Activated CD4-positive, alpha-beta T cell treated with anti-CD3 and anti-CD28 coated beads, Interleukin-2, amount 50 U/mL, for 1 hour (primary cell): ENCODE results near the gene NMS.
"Not testable (repeated sequence)": the region's sequence is repeated elsewhere in the genome, so short reads cannot be mapped to it uniquely, and the experiment has no call there.

Source experiments
- DNase-seq: peaks from one replicate; pipeline ENCODE4 v3.0.0-alpha.2; 2020

Gene NMS

GRCh38 chr2:100470182-100470581 lies at the start of gene NMS:
Gene NMS, plus strand, starts transcription at chr2:100470482. Its CDS starts 7 bp downstream, at chr2:100470489.
- no peak for DNase-seq

GRCh38 chr2:100422320-100423055 lies 47.8 kb upstream of the NMS start:
- DNase-seq, result no peak

- no peak for DNase-seq
Observed at GRCh38 chr2:100423631-100424030, 46.7 kb upstream of the NMS start.

GRCh38 chr2:100424277-100424875 lies 45.9 kb upstream of the NMS start:
- no peak for DNase-seq

- no peak for DNase-seq
Observed at GRCh38 chr2:100425107-100425506, 45.2 kb upstream of the NMS start.

- no peak for DNase-seq
Observed at GRCh38 chr2:100425573-100426383, 44.5 kb upstream of the NMS start.

GRCh38 chr2:100426384-100426720 lies 43.9 kb upstream of the NMS start:
- no peak for DNase-seq

GRCh38 chr2:100427111-100427510 lies 43.2 kb upstream of the NMS start:
- DNase-seq, result no peak

DNA sequence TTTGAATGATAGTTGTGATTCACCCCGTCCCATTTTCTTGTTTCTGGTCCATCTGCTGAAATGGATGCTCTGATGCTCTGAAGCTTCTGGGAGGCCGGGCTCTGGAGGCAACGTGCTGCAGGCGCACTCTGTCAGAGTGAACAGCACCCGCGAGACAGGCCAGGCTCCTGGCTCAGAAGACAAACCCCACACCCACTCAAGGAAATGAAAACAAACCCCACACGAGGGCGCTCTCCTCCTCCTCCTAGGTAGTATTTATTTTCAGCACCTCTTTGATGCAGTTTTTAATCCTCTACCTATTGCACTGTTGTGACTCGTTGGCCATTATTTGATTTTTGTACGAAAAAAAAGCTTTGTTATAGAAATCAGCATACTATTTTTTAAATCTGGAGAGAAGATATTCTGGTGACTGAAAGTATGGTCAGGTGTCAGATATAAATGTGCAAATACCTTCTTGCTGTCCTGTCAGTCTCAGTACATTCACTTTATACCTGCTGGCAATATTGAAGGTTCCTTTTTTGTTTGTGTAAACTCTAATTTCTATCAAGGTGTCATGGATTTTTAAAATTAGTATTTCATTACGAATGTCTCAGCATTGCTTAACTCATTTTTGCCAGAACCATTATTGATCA lies 42.5 kb upstream of the NMS start:
- peak; percentile 70 for DNase-seq

- DNase-seq, result no peak
Observed at GRCh38 chr2:100429726-100430125, 40.6 kb upstream of the NMS start.

DNA sequence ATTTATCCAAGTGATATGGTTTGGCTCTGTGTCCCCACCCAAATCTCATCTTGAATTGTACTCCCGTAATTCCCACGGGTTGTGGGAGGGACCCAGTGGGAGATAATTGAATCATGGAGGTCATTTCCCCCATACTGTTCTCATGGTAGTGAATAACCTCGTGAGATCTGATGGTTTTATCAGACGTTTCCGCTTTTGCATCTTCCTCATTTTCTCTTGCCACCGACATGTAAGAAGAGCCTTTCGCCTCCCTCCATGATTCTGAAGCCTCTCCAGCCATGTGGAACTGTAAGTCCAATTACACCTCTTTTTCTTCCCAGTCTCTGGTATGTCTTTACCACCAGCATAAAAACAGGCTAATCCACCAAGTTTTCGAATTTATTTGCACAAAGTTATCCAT lies 32.5 kb upstream of the NMS start:
- no peak for DNase-seq

GRCh38 chr2:100446696-100447095 lies 23.6 kb upstream of the NMS start:
- DNase-seq, result no peak

GRCh38 chr2:100451092-100451491 lies 19.2 kb upstream of the NMS start:
- DNase-seq, result no peak

GRCh38 chr2:100451734-100452133 lies 18.5 kb upstream of the NMS start:
- no peak for DNase-seq

DNA sequence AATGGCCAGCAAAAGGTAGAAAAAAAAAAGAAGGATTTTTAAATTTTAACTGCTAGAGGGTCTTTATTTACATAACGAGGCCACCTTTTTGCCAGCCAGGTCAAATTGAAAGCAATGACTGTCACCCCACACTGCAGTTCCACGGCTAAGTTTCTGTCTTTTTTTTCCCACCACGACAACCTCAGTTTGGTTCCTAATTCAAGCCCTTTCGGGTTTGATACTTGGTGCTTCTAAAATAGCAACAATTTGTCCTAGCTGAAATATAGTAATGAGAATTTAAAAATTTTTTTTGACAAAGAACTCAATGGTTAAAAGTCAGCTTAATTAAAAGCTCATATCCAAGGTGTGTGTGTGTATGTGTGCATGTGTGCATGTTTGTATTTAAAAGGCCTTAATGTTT lies 16.4 kb upstream of the NMS start:
- no peak for DNase-seq

GRCh38 chr2:100456357-100456756 lies 13.9 kb upstream of the NMS start:
- not testable (repeated sequence) for DNase-seq

DNA sequence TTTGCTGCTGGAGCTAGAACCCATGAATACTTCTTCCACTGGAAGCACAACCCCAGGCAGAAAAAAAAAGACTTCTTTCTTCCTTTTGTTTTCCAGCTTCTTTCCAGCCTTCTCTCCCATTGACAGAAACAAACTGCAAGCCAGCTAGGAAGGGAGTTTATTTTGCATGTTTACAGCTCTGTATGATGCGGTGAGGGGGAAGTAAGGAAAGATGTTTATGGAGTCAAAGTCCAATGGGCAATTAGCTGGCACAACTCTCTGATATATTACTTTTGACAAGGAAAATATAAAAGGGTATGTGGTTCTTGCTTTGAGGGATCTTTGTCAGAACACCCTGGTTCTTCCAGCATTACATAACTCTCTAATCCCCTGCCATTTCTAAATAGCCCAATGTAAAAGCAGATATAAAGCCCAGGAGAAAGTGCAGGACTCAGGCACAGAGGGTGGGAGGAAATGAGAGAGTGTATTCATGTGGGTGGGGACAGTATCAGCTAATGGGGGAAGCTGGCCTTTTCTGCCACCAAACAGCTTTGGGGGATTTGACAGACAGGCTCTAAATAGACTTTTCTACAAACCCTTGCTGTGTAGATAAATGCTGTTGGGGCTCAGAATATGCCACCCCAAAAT lies 9.3 kb upstream of the NMS start:
- no peak for DNase-seq

- no peak for DNase-seq
Observed at GRCh38 chr2:100470898-100471514, 724 bp downstream of the NMS start.

- DNase-seq, result no peak
Observed at GRCh38 chr2:100476606-100477005, 6.3 kb downstream of the NMS start.

DNA sequence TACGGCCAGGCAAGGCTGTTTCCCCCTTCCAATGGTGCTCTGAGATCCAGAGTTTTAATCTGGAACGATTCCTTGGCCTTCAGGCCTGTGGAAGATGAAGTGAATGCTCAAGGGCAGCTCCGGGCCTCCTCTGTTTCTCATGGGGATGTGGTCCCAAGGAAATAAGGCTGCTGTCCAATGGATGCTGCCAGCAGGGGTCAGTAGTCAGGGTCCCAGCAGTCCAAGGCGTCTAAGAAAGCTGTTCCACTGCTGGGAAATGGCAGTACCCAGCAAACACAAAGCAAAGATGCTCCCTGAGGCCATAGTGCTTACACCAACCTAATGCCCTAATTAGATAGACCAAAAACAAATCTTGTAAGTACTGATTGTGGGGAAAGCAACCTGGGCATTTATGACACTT lies 12.5 kb downstream of the NMS start:
- DNase-seq, result no peak

DNA sequence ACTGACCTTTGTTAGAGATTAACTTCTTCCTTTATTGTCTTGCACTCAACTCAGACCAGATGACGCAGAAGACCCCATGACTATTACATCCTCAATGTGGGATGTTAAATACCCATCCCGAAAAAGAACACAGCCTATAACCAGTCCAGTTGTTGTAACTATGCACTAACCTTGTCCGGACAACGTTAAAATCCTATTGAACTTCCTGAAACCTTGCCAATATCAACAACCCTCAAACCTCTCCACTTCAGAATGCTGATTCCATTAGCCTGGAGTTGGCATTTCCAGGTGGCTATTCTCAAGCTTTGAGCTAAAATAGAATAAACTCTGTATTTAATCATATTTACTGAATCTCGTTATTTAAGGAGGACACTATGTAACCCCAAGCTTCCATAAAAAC lies 13.6 kb downstream of the NMS start:
- DNase-seq, result no peak

DNA sequence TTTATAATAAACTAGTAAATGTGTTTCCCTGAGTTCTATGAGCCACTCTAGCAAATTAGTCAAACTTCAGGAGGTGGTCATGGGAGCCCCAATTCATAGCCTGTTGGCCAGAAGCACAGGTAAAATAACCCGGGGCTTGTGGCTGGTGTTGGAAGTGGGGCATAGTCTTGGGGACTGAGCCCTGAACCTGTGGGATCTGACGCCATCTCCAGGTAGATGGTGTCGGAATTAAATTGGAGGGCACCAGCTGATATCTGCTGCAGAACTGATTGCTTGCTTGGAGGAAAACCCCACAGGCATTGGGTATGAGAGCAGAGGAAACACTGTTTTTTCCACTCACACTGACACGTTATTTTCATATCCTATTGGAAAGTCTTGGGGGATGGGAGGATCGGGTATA lies 14.1 kb downstream of the NMS start:
- no peak for DNase-seq

DNA sequence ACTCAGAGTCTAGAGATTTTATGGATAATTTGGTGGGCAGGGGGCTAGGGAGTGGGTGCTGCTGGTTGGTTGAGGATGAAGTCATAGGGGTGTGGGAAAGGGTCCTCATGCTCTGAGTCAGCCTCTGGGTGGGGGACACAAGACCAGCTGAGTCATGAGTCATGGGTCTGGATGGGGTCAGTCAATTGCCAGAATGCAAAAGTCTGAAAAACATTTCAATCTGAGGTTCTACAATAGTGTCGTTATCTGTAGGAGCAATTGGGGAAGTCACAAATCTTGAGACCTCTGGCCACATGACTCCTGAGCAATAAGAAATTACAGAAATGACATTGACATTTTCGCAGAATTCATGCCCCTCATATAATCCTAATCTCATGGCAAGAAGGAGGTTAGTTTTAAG lies 15.1 kb downstream of the NMS start:
- DNase-seq, result no peak
